GM12873 (cell line): ENCODE data around the gene ZNF804B.

ENCODE experiments used
- TF ChIP-seq, protein P1 (sequence below): IDR thresholded peaks from 2 replicates; pipeline ENCODE4 v1.5.1; 2012; ENCODE audit warnings: low read depth, mild to moderate bottlenecking, moderate library complexity, low read length, control low read depth; ENCODE audit not compliant: insufficient read depth; ENCODE audit errors: missing control alignments

ZNF804B gene

DNA sequence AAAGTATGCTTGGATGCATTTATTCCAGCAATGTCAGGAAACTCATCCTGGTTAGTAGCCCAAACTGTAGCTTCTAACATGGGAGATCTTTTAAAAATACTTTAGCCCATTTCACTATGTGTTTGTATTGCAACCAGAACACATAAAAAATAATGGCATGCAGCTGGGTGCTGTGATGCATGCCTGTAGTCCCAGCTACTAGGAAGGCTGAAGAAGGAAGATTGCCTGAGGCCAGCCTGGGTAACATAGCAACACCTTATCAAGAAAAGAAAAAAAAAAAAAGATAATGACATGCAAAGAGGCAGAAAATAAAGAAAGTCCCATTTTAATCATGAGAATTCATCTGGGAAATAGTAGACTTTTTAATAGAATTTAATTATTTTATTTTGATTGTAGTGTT, 553.1 kb downstream of the ZNF804B start:
- TF ChIP-seq, protein P1, sequence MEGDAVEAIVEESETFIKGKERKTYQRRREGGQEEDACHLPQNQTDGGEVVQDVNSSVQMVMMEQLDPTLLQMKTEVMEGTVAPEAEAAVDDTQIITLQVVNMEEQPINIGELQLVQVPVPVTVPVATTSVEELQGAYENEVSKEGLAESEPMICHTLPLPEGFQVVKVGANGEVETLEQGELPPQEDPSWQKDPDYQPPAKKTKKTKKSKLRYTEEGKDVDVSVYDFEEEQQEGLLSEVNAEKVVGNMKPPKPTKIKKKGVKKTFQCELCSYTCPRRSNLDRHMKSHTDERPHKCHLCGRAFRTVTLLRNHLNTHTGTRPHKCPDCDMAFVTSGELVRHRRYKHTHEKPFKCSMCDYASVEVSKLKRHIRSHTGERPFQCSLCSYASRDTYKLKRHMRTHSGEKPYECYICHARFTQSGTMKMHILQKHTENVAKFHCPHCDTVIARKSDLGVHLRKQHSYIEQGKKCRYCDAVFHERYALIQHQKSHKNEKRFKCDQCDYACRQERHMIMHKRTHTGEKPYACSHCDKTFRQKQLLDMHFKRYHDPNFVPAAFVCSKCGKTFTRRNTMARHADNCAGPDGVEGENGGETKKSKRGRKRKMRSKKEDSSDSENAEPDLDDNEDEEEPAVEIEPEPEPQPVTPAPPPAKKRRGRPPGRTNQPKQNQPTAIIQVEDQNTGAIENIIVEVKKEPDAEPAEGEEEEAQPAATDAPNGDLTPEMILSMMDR, result no peak

DNA sequence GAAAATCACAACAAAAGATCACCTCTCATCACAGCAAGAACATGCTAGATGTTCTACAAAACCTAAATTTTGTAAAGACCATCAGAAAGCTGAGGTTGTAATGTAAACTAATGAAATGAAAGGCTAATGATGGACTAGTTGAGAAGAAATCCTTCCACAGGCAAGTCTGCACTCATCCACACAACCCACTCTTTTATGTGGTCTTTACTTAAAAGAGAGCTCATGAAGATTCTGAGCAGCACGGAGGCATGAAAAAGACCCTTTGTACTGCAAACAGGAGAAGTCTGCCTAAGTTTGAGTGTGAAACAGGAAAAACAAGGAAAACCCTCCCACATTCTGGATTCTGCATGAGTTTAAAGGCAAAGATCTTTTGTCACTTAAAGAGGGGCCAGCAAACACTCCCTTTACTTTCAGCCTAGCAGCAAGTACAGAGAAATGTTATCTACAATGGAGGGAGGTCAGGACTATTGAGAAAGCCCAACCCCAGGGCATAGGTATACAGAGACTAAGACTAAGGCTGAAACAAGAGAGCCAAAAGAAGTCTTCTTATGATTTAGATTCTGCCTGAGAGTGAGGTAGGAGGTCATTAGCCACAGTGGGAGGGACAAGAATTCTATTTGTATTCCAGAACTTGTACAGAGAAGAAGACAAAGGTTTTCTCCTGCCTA, 557.2 kb downstream of the ZNF804B start:
- TF ChIP-seq, protein P1, result no peak

DNA sequence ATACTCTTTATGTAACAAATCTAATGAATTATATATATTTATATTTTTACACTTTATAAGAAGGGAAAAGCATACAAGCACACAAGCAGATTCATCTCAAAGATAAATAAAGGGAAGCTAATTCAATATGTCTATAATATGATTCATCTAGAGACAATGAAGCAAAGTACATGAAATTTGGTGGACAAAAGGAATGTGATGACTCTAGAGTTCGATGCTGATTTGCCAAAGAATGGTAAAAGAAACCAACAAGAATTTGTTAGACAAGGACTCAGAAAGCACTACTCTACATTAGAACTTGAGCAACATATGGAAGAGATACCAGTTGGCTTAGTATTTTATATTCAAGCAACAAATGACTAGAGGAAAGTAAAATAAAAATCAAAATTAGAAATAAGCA, 572.5 kb downstream of the ZNF804B start:
- TF ChIP-seq, protein P1, result no peak

DNA sequence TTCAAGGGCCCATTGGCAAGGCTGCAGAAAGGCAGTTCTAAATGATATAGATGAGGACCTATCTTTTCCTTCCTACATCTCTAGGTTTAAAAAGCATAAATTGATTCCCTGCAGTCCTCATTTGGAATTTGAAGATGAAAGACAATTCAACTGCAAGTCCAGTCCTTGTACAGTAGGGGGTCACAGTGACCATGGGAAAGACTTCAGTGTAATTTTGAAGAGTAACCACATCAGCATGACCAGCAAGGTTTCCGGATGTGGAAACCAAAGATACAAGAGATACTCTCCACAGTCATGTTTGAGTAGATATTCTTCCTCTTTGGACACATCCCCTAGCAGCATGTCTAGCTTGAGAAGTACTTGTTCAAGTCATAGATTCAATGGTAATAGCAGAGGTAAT, 575.3 kb downstream of the ZNF804B start:
- TF ChIP-seq, protein P1, result peak; percentile 7

DNA sequence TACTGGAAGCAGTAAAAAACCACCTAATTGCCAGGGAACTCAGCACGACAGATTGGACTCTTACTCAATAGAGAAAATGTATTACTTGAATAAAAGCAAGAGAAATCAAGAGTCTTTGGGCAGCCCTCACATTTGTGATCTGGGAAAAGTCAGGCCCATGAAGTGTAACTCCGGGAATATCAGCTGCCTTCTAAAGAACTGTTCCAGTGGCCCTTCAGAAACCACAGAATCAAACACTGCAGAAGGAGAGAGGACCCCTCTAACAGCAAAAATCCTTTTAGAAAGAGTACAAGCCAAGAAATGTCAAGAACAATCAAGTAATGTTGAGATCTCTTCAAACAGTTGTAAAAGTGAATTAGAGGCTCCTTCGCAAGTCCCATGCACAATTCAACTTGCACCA, 576.0 kb downstream of the ZNF804B start:
- TF ChIP-seq, protein P1, result no peak

DNA sequence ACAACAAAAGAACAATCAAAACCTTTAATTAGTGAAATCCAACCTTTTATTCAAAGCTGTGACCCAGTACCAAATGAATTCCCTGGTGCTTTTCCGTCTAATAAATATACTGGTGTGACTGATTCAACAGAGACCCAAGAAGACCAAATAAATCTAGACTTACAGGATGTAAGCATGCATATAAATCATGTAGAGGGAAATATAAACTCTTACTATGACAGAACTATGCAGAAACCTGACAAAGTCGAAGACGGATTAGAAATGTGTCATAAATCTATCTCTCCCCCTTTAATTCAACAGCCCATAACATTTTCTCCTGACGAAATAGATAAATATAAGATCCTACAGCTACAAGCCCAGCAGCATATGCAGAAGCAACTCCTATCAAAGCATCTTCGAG, 576.6 kb downstream of the ZNF804B start:
- TF ChIP-seq, protein P1, result no peak

DNA sequence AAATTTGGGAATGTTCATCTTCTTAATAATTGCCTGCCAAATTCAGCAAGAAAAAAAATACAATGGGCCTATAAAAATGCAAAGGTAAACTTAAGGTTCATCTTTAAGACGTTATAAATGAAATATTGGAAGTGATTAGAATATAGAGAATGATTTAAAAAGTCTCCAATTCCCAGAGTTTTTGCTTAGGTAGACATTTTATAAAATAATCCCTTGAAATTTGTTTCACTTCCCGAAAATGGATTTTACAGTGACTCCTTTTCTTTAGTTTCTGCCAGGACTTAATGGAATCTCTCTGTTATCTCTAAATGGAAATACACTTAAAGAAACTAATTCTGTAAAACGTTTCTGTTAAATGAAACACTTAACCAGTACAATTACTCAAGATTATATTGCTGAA, 580.2 kb downstream of the ZNF804B start:
- TF ChIP-seq, protein P1, result no peak
